GM21529 (cell line): ENCODE results near the gene CD72.

Source experiments
- ATAC-seq: cut with Tn5 transposase; IDR thresholded peaks from one replicate; pipeline ENCODE4 v1.9.1; 2021; ENCODE audit not compliant: unreplicated experiment

Gene CD72, protein sequence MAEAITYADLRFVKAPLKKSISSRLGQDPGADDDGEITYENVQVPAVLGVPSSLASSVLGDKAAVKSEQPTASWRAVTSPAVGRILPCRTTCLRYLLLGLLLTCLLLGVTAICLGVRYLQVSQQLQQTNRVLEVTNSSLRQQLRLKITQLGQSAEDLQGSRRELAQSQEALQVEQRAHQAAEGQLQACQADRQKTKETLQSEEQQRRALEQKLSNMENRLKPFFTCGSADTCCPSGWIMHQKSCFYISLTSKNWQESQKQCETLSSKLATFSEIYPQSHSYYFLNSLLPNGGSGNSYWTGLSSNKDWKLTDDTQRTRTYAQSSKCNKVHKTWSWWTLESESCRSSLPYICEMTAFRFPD

DNA sequence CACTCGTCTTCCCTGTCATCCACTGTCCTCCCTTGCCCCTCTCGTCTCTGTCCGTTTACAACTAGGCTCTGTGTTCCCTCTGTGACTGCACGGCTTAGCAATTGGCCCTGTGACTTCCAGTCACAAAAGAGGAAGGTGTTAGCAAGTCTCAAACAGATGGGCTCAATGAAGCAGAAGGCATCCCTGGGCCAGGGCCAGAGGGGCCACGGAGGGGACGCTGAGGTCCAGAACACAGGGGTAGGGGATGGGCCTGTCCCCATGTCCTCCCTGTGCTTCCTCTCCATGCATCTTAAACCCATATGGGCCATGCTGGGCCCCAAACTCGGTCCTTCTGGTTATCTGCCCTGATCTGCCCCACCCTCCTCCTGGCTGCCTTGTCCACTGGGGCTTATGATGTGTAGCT, at the start of gene CD72:
CD72 (minus strand) TSS at position 89 of the 403 bp plus-strand sequence. CDS start 110 bp downstream, outside the sequence.
- ATAC-seq = no peak

DNA sequence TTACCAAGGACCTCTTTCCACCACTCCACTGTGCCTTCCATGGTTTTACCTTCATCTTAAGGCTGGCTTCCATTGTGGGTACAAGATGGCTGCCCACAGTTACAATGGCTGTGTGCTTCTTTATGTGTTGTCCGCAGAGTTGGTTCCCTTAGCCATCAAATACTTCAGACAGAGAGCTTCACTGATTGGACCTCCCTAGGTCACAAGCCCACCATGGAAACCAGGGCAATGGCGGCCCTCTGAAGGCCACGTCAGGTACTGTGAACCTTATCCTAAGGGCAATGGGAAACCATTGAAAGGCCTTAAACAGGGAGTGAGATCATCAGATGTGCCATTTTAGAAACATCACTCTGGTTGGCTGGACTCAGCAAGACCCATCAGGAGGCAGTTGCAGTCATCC, 49.7 kb upstream of the CD72 start:
- ATAC-seq = no peak

DNA sequence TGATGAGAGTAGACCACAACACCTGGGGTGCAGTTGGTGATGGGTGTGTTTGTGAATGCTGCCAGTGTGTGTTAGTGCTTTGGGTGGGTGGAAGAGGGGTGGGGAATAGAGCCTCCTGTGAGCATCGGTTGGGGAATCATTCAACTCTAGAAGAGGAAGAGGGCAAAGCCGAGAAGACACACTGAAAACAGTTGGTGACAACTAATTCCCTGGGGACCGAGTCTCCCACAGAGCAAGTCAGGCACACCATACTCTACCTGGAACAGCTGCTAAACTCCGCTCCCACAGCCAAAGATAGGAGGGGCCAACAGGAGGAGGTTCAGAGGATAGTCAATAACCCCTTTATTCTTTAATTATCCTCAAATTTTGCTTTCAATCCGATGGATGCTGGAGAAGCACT, 48.3 kb upstream of the CD72 start:
- ATAC-seq = no peak

DNA sequence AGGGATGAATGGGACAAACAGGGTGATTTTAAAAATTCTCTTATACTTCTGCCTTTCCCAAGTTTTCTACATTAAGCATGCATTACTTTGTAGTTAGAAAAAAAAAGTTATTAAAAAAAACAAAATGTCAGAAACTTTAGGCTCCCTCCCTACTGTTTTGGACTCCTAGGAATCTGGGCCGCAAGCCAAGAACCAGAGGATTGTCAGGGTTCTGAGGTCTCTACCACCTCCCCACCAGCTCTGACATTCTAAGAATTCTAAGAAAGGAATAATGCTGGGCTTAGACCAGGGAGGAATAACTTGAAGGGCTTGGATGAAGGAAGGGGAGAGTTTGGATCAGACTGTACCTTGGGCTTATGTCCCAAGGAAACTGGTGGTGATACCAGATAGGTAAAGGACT, 47.8 kb upstream of the CD72 start:
- no peak for ATAC-seq

DNA sequence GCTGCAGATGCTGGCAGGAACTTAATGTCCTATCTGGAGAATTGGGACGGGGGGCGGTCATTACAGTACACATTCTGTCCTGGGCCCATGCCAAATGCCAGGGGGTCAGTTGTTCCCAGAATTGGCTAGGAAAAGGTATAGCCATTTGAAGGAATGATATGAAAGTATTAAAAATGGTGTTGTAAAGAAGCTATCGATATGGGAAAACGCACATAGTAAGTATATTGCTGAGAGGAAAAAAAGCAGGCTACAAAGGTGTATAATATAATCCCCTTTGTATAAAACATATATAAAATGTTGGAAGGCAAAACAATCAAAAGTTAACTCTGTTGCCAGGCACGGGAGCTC, 47.2 kb upstream of the CD72 start:
- ATAC-seq = no peak

DNA sequence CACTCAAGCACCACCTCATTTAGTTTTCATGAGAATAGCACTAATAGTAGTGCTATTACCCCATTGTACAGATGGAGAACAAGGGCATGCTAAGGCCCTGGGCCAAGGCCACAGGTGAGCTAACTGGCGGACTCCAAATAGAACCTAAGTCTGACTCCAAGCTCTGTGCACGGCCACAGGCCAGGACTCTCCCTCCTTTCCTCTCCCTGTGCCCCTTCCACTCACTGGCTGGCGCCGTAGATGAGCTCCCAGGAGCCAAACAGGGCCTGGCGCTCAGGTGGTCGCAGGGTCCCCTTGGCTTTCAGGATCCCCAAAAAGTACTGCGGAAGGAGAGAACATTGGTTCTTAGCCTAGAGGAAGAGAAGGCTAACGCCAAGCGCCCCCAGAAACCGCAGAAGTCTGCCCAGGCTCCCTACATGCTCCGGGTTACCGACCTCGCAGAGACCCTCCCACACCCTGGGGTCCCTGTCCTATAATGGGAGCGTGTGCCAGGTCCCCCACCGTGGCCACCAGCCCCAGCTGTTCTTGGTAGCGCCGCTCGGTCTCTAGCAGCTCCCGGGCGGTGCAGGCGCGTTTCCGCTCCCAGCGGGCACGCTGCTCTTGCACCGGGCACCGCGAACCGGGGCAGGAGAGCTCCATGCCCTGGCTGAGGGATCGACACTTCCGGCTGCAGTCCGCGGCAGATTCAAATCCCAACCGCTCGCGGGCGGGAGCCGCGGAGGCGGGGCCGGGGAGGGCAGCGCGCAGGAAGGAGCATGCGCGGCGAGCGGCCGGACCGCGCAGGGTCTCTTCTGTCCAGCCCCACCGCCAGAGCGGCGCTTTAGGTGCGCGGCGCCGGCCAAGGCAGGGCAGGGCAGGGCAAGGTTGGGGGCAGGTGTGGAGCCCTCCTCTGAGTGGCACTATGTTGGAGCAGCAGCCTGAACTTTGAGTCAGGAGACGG, 46.6 kb upstream of the CD72 start, which contains the start of gene ARHGEF39:
ARHGEF39 (minus strand) TSS at position 665 of the 940 bp plus-strand sequence; CDS start at position 639, 26 bp downstream.
- ATAC-seq = peak; percentile 82

DNA sequence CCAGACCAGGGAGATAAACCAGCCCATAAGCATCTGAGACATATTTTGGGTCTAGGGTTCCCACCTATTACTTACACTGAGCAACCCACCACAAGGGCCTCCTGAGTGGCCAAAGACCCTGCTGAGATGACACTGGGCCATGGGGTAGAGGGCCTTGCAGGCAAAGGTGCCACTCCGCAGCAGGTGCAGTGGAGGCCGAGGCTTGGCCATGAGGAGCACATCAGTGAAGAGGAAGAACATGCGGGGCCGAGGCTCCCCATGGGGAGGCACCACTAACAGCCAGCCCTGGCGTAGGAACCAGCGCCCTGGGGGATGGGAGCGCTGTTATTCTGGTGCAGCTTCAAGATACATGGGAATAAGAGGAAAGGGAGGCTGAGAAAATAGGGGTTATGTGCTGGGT, 44.2 kb upstream of the CD72 start:
- no peak for ATAC-seq

DNA sequence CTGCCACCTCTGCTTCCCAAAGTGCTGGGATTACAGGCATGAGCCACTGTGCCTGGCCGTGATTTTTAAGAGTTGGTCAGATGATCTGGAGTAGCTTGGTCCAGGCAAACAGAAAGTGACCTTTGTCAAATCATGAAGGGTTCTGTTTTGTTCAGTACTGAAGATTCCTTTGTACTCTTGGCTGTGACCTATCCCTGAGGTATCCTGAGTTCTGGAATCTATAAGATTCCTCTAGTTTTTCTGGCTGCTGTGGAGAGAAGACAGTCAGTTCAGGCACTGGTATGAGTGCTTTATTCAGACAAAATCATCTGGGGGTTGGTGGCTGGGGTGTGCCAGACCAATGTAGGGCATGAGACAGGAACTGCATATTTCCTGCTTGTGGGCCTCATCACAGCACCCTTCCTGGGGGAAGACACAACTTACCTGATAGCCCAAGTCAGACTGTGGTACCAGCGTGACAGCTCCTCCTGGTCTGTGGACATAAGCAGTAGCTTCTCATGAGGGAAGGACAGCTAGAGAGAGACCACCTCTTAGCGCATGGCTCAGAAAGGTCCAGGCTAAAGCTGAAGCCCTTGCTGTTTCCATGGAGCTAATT, 43.6 kb upstream of the CD72 start:
- ATAC-seq = no peak

DNA sequence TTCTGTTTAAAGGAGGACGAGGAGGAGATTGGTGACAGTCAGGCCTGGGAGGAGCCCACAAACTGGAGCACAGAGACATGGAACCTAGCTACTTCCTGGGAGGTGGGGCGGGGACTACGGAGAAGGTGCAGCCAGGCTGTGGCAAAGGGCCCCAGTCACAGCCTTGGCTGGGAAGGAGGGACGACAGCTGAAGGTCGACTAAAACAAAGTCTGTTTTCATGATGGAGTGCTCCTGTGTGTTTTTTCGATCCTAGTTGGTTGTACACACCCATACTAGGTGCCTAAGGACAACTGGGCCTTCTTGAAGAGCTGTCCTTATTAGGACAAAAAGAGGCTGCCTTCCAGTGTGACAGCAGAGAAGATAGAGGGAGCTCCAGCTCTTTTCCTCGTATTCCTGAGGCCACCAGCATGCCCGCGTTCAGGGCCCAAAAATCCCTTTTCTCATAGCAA, 42.8 kb upstream of the CD72 start:
- ATAC-seq = no peak

DNA sequence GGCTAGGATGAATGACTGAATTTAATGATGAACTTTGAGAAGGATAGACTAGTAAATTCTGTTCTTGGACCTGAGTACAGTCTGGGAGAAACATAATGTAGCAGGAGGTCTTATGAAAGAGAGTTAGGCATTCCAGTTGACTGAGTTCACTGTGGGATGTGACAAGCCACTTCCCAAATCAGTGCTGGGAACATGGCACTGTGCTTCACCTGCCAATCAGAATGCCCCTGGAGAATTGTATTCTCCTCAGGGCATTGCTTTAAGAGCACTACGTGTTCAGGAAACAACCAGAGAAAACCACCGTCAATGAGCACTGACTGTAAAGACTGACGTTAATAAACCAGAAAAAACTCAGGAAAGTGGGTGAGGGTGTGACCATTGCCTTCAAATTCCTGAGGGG, 41.1 kb upstream of the CD72 start:
- no peak for ATAC-seq

DNA sequence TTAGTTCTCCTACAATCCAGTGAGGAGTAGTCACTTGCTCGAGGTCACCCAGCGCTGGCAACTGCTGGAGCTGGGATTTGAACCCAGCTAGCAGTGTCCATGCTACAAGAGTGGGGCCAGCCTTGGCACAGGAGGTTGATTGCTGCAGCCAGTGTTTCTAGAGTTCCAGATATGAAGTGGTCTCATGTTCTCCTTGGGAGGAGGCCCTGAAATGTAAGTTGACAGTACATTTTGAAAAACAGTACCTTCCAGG, 40.7 kb upstream of the CD72 start:
- ATAC-seq = peak; percentile 7

DNA sequence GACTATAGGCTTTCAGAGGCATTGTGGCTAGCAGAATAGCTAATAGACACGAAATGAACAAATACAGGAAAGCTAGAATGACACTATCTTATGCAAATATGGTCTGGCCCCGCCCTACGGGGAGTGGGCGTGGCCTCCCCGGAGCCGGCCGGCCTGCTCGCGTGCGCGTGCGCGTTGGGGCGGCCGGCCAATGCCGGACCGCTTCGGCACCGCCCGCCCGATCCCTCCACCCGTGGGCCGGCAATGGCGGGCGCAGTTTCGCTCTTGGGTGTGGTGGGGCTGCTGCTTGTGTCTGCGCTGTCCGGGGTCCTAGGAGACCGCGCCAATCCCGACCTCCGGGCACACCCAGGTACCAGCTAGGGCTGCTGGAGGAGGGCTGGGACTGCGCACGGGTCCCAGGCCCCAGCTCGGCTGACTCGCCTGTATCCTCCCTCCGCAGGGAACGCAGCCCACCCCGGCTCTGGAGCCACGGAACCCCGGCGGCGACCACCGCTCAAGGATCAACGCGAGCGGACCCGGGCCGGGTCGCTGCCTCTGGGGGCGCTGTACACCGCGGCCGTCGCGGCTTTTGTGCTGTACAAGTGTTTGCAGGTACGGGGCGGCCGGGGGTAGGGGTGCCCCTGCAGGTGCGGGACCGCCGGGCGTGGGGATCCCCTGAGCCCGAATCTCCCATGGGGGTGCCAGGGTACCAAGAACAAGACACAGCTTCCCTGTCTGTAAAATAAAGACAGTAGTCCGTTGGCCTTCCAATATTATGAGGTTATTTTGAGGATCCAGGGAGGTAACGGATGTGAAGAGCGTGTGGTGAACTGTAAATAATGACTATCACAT, 40.1 kb upstream of the CD72 start, which contains the start of gene CCDC107:
CCDC107 (plus strand) TSS at position 156 of the 831 bp plus-strand sequence; CDS start at position 244, 88 bp downstream.
- ATAC-seq = peak; percentile 47

DNA sequence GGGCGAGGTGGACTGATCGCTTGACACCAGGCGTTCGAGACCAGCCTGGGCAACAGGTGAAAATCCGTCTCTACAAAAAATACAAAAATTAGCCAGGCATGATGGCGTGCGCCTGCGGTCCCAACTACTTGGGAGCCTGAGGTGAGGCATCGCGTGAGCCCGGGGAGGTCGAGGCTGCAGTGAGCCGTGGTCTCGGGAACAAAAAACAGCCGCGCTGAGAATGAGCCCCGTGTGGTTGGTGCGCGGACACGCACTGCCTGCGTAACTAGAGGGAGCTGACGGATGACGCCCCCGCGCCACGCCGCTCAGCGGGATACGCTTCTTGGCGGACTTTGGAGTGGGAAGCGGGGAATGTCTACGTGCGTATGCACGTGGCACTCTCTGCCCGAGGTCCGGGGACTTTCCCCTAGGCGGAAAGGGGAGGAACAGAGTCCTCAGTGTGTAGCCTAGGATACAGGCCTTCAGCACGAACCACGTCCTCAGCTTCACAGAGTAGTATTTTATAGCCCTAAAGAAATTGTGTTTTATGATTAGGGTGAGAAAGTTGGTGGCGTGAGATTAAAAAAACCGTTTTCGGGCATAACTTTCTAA, 39.4 kb upstream of the CD72 start, which contains the start of gene RMRP:
RMRP (minus strand) TSS at position 474 of the 591 bp plus-strand sequence.
- peak; percentile 86 for ATAC-seq

DNA sequence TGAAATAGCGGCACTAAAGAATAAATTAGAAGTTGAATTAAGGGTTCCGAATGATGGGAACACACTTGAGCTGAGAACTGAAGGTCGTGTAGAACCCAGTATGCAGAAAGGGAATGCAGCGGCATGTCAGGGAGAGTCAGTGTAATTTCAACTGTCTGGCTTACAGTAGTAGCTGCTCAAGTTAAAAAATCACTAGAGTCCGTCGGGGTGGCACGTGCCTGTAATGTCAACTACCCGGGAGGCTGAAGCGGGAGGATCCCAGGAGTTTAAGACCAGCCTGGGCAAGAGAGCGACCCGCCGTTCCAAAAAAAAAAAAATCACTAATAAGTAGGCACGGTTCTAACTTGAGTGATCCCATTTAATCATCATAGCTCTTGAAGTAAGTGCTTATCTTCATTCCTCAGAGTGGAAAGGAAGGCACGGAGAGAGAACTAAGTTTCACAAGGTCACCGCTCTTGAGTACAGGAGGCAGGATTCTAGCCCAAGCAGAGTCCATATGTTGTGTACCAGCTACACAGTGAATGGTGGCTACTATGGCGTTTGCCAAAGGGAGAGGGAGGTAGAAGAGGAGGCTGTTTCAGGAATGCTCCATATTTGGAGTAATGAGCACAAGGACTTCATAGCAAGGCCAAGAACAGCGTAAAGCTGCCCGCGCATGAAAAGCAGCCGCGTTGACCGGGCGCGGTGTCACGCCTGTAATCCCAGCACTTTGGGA, 38.8 kb upstream of the CD72 start:
- no peak for ATAC-seq

DNA sequence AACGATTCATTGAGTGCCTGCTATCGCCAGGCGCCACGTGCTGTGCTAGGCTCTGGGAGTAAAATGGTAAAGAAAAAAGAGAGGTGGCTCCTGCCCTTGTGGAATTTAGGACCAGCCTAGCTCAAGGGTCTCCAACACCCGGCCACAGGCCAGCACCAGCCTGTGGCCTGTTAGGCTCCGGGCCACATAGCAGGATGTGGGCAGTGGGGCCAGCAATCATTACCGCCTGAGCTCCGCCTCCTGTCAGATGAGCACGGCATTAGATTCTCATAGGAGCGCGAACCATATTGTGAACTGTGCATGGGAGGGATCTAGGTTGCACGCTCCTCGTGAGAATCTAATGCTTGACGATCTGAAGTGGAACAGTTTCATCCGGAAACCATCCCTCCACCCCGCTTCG, 38.1 kb upstream of the CD72 start:
- ATAC-seq = no peak

DNA sequence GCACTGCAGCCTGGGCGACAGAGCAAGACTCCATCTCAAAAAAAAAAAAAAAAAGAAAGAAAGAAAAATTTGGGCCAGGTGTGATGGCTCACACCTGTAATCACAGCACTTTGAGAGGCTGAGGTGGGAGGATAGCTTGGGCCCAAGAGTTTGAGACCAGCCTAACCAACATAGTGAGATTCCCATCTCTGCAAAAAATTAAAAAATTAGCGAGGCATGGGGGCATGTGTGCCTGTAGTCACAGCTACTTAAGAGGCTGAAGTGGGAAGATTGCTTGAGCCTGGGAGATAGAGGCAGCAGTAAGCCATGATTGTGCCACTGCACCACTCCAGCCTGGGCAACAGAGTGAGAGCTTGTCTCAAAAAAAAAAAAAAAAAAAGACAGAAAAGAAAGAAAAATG, 35.4 kb upstream of the CD72 start:
- ATAC-seq = no peak

DNA sequence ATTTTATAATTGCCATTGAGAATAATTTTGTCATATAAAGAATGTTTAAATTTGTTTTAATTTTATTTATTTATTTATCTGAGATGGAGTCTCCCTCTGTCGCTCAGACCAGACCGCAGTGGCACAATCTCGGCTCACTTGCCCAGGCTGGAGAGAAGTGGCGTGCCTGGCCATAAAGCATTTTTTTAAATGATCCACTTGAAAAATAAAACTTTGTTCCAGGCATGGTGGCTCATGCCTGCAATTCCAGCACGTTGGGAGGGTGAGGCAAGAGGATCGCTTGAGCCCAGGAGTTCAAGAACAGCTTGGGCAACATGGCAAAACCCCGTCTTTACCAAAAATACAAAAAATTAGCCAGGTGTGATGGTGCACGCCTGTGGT, 34.6 kb upstream of the CD72 start:
- no peak for ATAC-seq

DNA sequence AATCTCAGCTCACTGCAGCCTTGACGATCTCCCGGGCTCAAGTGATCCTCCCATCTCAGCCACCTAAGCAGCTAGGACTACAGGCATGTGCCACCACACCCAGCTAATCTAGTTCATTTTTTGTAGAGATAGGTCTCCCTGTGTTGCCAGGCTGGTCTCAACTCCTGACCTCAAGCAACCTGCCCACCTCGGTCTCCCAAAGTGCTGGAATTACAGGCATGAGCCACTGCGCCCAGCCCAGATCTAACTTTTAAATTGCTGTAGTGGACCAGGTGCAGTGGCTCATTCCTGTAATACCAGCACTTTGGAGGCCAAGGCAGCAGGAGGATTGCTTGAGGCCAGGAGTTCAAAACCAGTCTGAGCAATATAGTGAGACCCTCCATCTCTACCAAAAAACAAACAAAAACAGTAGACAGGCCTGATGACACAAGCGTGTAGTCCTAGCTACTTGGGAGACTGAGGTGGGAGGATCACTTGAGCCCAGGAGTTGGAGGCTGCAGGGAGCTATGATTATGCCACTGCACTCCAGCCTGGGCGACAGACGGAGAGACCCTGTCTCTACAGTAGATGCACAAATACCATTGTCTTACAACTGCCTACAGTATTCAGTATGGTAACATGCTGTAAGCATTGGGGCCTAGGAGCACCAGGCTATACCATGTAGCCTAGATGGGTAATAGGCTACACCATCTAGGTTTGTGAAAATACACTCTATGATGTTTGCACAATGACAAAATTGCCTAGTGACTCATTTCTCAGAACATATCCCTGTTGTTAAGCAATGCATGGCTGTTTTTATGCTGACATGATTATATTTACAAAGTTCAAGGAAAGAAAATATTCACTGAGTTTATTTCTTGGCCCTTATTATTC, 34.0 kb upstream of the CD72 start:
- no peak for ATAC-seq
